ENCODE data around the gene OSBP2.

Gene OSBP2

DNA sequence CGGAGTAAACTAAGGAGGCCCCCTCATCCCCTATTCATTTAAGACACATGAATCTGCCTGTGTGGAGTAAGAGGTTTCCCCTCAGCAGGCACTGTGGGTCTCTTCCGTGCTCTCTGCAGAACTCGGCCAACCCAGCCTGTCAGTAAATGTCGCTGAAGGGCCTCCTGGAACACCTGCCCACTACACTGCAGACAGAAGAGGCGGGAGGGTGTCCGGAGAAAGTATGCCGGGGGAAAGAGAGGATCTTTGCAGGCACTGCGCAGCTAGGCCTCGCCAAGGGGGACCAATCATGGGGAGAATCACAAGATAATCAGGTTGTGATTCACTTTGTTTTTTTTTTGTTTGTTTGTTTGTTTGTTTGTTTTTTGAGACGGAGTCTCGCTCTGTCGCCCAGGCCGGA, 163.1 kb downstream of the OSBP2 start:
- no peak for DNase-seq

DNA sequence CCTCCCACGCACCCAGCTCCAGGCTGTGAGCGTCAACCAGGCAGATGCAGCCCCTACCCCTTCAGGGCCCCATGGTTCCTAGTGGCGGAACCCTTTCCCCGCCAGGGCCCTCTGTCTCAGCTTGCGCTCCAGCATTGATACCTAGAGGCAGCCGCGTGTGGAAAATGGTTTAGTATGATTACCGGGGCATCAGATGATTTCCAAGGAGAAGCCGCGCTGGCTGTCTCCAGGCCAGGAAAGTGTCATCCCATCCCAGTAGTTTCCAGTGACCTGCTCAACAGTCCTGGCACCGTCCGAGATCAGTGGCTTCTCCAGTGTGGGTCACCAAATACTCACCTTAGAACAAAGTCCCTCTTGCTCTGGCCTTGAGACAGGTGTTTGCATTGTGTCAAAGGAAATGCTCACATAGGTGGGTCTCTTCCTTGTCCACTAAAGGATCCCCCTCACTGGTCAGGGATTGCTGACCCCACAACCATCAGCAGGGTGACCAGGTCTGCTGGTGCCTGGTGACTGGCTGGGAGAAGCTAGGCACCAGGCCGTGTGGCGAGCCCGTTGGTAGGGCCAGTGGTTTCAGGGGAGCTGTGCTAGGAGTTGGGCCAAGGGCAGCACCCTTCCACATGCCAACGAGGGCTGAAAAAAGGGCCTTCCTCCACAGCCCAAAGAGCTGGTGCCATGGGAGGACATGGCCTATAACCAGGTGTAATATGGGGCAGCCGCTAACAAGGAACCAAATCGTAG, 164.5 kb downstream of the OSBP2 start:
- DNase-seq: no peak

DNA sequence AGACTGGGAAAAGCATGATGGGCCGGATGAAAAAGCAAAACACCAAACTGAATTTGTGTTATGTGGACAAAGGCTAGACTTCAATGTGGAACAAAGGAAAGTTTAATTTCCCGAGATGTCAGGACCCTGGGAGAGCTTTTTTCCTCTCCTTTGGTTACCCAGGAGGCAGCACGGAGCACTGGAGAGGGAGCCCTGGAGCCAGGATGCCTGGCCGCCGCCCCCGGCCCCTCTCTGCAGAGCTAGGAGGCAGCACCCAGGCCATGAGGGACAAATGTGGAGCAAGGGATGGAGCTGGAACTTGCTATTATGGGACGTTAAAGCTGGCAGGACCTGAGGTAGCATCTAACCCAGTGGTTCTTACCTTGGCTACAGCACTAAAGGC, 165.0 kb downstream of the OSBP2 start:
- no peak for DNase-seq

DNA sequence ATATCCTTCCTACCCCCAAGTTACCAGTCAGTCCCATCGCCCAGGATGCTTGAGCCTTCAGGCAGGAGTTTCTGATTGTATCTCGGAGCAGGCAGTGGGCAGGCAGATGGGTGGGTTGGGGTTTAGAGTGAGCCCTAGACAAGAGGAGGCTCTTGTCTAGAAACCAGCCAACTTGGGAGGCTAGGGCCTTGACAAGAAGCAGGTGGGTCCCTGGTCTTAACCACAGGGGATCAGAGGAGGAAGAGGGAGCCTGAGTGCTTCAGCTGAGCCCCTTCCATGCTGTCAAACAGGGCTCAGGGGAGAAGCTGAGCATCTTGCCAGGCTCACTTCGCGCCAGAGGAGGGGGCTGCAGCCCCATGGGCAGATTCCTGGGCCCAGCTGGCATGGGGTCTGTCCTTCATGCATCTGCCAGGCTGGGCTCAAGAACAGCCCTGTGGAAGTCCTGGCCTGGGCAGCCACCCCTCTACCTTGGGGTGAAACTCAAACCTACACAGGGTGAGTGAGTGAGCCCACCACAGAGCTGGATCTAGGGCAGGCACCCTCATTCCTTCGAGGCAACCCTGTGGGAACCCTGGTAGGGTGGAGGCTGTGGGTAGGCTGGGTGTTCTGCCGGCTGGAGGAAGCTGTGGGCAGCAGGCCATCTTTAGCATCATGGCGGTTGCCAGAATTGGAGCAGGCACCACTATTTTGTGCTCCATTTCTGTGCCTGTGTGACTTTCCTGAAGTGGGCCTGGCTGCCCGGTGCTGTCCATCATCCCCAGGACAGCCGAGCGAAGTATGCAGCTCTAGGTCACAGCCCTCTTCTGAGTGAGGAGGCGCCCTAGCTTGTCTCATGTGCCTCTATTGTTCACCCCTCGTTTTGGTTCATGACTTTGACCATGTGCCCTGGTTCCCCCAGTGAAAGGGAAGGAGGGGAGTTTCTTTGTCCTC, 165.8 kb downstream of the OSBP2 start:
- no peak for DNase-seq

DNA sequence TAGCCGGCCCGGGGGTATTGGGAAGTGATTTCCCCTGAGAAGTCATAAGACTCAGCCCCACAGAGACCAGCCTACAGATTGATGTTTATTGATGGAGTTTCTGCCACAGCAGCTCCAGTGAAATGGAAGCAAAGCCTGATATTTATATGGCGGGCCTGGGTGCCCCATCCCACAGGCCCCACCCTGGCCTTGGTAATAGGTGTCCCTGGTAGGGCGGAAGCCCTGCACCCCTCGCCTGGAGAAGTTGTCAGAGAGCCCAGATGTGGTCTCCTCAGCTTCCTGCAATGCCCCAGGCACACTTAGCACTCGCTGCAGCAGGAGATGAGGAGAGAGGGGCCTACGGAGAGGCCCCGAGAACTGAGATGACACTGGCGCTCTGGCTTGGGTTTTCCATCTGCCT, 166.5 kb downstream of the OSBP2 start:
- DNase-seq: no peak

DNA sequence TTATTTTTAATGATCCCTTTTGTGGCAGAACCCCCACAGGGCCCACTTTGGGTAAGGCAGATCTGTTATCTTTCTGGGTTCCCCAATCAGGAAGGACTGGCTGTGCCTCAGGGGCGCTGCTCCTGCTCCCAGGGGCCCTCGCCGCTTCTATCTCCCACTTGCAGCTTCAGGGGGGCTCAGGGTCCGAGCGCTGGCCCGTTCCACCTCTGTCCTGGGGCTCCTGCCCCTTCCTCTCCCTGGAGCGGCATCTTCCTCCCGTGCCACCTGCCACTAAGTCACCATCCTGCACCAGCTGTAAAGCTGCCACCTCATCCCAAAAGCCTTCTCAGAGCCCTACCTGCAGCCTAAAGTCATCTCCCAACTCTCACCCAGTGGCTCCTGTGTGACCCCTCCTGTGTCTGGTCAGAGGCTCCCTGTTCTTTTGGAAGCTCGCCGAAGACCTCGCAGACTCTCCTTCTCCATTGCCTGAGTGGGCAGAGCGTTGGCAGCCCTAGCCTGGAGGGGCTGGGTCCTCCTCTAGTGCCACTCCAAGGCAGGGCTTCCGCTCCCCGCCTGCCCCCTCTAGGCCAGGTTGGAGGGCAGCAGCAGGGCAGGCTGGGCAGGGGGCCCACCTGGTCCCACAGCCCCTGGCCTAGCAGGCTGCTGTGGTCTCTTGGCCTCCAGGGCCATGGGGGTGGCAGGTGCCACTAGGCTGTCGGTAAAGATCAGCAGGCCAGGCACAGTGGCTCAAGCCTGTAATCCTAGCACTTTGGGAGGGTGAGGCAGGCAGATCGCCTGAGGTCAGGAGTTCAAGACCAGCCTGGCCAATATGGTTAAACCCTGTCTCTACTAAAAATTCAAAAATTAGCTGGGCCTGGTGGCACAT, 167.2 kb downstream of the OSBP2 start:
- no peak for DNase-seq

DNA sequence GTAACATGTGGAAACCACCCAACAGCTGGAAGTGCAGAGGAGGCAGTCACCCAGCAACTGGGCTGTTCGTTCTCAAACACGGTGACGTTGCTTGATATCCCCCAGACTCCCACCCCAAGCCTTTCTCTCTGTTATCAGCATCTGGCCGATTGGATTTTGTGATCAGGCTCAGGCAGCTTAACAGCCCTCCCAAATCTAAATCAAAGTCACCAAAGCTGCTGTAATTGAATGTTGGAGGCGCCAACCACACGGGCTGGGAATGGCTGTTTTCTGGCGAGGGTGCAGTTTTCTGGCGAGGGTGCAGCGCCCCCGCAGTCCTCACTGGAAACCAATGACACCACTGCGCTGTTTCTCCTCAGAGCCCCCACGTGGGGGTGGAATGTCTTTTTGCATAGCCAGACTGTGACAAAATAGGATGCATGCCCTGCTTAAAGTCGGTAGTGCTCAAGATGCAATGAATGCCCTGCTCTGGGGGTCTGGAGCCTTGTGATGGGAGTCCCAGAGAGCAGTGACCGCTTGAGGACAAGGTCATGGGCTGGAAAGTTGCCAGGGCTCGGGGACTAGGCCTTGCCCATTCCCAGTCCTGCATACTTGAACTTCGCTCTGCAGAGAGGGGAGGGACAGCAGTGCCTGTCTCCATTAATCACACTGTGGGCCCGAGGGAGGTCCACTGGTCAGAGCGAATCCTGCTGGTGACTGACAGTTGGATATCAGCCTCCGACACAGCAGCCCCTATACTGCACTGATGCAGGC, 168.6 kb downstream of the OSBP2 start:
- no peak for DNase-seq

DNA sequence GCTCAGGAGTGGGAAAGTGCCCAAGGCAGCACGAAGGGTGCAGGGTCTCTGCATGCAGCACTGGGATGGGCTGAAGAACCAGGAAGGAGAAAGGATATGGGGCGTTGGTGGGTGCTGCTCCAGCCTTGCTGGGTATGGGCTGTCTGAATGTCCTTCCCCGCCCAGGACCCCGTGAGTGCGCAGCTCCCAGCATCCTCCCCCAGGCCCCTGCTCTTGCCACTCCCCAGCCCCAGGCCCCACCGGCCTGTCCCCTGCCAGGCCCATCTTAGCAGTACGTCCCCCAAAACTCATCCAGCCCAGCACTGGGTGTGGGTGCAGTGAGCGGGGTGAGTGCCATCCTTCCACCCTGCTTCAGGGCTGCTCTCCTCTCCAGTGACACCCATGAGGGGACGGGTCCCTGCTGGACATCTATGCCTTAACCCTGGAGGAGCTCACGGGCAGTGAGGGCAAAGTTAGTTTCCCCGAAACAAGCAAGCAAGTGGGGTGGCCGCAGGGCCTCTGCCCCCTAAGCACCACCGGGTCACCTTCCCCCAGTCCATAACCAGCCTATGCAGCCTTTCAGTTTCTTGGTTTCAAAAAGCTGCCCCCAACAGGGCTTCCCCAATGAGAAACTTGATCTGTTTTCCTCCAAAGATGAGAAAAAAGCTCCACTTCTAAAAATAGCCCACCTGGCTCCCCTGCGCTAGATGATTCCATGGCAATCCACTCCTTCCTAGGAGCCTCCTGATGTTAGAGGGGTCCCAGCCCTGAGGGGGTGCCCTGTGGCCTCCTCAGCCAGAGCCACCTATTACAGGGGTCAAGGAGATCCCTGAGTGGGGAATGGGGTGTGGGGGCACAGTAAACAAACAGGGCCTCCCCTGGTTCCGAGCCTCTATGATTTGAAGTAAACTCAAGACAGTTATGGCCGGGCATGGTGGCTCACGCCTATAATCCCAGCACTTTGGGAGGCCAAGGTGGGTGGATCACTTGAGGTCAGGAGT, 170.1 kb downstream of the OSBP2 start:
- no peak for DNase-seq

DNA sequence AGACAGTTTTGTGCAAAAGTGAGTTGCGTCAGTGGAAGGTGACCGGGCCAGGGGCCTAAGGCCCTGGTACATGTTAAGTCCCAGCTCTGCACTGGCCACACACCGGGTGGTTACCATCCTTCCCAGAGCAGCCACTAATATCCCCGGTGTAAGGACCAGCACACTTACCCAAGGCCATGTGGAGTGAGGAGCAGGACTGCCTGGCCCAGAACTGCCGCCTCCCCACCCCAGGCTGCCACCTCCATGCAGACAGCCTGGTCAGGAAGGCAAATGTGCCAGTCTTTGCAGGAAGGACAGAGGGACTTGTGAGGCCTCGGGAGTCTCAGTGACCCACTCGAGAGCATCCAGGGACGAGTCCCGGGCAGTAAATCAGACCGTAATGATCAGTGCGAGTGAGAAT, 171.0 kb downstream of the OSBP2 start:
- no peak for DNase-seq

DNA sequence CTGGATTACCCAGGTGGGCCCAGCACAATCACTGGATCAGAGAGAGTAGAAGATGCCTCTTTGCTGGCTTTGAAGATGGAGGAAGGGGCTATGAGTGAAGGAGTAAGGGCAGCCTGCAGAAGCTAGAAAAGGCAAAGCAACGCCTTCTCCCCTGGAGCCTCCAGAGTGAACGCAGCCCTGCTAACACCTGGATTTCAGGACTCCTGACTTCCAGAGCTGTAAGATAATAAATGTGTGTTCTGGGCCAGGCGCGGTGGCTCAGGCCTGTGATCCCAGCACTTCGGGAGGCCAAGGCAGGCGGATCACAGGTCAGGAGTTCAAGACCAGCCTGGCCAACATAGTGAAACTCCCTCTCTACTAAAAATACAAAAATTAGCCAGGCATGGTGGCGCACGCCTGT, 171.5 kb downstream of the OSBP2 start:
- DNase-seq: no peak

DNA sequence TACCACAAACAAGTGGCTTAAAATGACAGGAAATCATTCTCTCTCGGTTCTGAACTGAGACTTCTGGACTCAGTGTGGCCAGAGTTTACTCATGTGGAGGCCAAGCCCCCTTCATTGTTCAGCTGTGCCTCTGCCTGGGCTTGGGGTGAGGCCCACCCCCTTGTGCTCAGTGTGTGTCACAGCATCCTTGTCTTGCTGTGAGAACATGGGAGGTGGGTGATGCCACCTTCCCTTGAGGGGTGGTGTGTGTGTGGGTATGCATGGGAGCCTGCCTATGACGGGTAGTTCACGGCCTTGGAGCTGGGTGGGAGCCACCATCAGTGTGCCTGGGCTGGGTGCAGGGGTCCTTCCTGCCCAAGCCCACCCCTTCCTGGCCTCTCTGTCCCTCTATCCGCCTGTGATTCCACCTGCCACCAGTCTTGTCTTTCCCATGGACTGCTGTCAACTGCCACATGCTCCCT, 172.2 kb downstream of the OSBP2 start:
- peak; percentile 18 for DNase-seq

DNA sequence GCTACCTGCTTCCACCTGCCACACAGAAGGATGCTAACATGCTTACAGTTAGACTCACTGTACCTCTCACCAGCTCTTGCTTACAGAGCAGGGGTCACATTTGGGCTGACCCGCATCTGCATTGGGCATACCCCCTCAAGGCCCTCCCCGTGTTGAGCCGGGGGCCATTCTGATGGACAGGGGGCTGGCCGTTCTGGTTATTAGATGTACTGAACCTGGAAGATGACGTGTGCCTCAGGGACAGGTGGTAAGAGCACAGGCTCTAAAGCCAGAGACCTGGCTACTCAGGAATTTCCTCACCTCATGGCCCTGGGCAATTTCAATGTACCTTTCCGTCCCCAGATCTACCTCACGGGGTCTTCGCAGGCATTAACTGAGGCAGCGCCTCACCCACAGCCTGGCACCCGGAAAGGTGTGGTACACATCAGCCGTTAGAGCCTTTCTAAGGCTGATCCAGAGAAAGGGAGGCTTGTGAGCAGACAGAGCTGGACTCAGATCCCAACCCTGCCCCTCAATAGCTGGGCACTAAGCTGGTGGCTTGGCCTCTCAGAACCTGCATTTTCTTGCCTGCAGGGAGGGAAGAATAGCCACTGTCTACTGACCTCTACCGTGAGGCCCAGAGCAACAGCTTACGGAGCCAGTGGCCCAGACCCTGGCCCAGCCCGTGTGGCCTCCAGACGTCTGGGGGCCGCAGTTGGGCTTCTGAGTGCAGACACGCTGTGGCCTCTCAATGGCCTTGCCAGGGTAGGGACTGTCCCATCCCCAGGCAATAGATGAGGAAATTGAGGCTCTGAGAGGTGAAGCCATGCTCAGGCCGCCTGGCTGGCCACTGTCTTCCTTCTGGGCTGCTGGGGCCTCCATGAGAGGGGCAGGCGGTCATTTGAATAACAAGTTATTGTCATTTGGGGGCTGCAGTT, 173.3 kb downstream of the OSBP2 start:
- DNase-seq: no peak

DNA sequence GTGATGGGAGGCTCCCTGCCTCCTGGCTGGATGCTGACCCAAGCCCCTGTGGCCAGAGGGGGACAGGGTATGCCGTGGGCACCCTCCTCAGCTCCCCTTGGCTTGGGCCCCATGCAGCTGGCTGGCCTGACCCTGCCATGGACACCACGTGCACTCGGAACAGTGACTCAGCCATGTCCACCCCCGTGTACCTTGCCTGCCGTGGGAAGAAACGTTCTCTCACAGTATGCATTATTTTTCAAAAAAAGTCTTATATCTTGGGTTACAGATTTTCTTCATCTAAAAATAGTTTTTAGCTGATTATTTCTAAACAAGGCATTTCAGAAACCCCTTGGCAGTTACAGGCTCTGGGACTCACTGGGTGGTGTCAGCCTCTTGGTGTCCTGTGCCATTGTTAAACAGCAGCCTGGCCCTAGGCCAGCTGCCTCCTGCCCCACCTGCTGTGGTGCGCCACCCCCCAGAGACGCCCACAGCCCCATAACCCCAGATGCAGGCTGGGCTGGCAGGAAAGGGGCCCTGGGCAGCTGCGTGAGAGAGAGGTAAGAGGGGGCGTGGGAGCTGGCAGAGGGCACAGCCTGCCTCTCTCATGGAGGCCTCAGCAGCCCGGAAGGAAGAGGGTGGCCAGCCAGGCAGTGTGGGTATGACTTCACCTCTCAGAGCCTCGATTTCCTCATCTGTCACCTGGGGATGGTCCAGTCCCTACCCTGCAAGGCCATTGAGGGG, 174.2 kb downstream of the OSBP2 start:
- DNase-seq: no peak

DNA sequence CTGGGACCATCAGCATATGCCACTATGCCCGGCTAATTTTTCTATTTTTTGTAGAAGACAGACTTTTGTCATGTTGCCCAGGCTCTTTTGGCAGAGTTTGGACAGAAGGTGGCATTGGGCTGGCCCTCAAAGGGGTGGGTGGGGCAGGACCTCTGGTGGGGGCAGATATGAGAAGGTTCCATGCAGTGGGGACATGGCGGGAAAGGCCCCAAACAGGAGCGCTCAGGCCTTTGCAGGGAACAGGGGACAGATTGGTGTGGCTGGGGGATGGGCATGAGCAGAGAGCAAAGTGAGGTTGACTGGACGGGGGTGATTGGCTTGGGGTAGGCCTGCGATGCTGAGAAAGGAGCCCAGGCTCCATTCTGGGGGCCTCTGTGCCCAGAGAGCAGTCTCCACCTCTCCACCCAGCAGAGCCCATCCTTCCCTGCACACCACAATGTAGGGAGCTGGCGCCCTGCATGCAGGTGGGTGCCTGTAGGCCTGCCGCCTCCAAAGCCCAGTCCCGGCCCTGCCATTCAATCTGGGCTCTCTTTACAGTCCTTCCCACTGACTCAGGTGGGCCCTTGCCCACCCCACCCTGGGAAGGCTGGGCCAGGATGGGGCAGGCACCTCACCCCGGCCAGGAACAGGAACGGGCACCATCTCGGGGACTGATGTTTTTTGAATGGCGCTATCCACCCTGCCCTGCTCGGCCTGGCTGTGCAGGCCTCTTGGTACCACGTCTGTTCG, 175.2 kb downstream of the OSBP2 start:
- no peak for DNase-seq

DNA sequence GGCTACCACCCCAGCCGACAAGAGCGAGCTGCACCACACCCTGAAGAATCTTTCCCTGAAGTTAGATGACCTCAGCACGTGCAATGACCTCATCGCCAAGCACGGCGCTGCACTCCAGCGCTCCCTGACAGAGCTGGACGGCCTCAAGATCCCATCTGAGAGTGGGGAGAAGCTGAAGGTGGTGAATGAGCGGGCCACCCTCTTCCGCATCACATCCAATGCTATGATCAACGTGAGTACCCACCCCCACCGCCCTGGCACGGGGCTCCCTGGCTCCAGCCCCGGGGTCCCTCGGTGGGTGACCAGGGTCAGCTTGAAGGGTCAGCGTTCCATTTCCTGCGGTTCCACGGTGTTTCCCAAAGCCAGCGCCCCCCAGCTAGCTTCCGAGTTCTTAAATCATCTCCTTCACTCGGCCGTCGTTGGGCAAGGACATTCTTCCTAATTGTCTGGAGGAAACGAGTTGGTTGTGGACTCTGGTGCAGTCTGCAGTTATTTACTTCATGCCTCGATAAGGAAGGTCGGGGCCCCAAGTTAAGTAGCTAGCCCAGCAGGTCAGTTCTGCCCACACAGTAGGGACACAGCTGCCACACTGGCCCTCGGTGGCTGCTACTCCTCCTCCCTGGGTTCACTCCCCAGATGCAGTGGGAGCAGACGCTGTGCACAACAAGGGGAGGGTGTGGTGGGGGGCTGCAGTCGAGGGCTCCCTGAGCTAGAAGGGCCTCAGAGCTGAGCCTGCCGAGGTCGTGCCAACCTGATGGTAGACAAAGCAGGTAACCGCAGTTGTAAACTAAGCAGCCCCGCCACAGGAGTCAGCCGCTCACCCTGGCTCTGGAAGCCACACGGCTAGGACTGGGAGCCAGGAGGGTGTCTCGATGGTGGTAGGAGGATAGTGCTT, 176.0 kb downstream of the OSBP2 start:
- DNase-seq: no peak

DNA sequence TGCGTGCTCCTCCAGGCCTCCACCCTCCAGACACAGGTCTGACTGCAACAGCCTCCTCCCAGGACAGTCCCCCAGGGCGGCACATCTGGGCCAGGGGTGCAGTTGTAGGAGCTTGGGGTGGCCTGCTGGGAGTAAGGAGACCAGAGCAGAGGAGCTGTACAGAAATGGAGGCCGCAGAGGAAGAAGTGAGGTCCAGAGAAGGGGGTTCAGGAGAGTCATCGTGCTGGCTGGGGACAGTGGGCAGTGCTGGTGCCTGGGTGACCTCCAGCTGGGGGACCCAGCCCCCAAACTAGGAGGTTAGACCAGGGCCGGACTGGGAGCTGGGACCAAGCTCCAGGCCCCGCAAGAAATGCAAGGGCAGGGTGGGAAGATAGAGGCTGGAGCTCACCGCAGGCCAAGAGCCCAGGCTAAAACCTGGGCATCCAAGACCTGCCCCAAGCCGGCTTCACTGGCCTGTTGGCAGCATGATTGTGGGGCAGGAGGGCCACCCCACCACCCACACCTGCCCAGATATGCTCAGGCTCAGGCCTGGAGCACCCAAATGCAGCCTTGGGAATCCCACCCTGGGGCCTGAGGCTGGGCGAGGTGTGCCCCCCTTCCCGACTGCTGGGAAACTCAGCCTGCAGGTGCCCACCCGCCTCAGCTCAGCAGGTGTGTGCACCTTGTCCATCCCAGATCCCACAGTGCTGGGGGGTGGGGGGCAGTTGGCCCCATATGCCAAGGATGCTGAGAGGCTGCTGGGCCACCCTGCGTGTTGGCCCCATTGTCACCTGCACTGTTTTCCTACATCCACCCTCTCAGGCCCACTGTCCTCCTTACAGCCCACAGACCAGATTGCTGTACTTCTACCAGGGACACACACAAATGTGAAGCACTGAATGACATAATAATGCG, 177.0 kb downstream of the OSBP2 start:
- no peak for DNase-seq
